AG10803 (cell line): ENCODE measurements around the gene EFHC1.
"Not testable (repeated sequence)": the region's sequence is repeated elsewhere in the genome, so short reads cannot be mapped to it uniquely, and the experiment has no call there.

Source experiments
- DNase-seq: peaks from one replicate; pipeline ENCODE4 v3.0.0; 2010; ENCODE audit warnings: low read depth
- H3K4me3 ChIP-seq: 2 replicates; pipeline ENCODE4 v1.5.1; 2011; ENCODE audit warnings: mild to moderate bottlenecking, low read length, control low read depth
- TF ChIP-seq, protein P1 (sequence below): conservative IDR thresholded peaks from 2 replicates; pipeline ENCODE4 v1.5.1; 2011; ENCODE audit warnings: mild to moderate bottlenecking, low read length, control low read depth, inconsistent platforms

The EFHC1 gene

DNA sequence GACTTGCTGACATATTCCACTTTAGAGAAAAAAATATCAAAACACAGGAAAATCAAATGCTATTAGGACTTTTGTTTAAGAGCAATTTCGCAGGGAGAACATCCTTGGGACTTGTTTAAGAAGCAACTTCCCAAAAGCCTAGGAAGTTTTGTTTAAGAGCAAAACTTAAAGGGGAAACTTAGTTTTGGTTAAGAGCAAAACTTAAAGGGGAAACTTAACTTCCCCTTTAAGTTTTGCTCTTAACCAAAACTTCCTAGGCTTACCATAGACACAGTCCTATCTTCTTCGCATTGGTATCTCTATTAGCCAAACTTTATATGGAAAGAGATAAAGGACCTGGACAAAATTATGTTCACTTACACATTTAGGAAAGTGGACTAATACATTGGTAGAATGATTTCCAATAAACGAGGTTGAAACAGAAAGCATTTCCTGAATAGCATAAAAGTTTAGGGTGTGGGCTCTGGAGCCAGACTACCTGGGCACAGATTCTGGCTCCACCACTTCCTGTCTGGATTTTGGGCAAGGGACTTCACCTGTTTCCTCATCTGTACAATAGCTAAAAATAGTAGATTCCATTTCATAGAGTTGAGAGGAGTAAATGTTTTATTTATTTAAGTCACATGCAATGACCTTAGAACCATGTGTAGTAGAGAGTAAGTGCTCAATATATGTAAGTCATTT lies 42.5 kb upstream of the EFHC1 start:
- TF ChIP-seq, protein P1, sequence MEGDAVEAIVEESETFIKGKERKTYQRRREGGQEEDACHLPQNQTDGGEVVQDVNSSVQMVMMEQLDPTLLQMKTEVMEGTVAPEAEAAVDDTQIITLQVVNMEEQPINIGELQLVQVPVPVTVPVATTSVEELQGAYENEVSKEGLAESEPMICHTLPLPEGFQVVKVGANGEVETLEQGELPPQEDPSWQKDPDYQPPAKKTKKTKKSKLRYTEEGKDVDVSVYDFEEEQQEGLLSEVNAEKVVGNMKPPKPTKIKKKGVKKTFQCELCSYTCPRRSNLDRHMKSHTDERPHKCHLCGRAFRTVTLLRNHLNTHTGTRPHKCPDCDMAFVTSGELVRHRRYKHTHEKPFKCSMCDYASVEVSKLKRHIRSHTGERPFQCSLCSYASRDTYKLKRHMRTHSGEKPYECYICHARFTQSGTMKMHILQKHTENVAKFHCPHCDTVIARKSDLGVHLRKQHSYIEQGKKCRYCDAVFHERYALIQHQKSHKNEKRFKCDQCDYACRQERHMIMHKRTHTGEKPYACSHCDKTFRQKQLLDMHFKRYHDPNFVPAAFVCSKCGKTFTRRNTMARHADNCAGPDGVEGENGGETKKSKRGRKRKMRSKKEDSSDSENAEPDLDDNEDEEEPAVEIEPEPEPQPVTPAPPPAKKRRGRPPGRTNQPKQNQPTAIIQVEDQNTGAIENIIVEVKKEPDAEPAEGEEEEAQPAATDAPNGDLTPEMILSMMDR, result no peak
- H3K4me3 ChIP-seq, result no peak overlapping the region
- no peak for DNase-seq

DNA sequence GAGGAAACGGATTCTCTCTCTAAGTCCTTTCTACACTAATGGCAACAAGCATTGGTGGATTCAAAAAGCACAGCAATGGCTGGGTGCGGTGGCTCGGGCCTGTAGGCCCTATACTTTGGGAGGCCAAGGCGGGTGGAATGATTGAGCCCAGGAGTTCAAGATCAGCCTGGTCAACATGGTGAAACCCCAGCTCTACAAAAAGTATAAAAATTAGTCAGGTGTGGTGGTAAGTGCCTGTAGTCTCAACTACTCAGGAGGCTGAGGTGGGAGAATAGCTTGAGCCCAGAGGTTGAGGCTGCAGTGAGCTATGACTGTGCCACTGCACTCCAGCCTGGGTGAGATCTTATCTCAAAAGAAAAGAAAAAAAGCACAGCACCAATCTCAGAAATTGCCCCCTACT lies 38.9 kb upstream of the EFHC1 start:
- H3K4me3 ChIP-seq, result no peak overlapping the region
- TF ChIP-seq, protein P1, result no peak
- no peak for DNase-seq

- no peak overlapping the region for H3K4me3 ChIP-seq
- no peak for DNase-seq
- TF ChIP-seq, protein P1, result no peak
These were observed 35.9 kb upstream of the EFHC1 start for GRCh38 chr6:52384145-52384766.

- TF ChIP-seq, protein P1, result no peak
- DNase-seq, result no peak
- no peak overlapping the region for H3K4me3 ChIP-seq
These were observed 35.1 kb upstream of the EFHC1 start for GRCh38 chr6:52385074-52385473.

- DNase-seq, H3K4me3 ChIP-seq: not testable (repeated sequence)
These were observed 32.0 kb upstream of the EFHC1 start for GRCh38 chr6:52388119-52388518.

- no peak for DNase-seq
- TF ChIP-seq, protein P1, result no peak
These were observed 31.4 kb upstream of the EFHC1 start for GRCh38 chr6:52388790-52389189.

DNA sequence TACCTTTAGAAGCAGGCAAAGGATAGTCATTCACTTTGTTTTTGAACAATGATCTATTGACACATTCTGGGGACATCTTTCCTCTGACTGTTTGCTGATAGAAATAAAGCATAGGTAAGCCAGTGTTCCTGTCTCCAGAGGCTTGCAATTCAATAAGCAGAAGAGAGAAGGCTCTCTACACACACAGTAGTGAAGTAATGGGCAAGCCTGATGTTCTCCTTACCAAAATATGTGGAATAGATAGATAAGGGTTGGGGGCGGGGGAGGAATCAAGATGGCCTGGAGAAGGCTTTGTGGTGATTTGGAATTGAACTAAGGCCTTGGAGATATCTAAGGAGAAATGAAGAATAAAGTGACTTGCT lies 30.9 kb upstream of the EFHC1 start:
- TF ChIP-seq, protein P1, result no peak

More at GRCh38 chr6:52388790-52389189, 31.4 kb upstream of the EFHC1 start:
- H3K4me3 ChIP-seq, result no peak overlapping the region

More for the DNA sequence above, 30.9 kb upstream of the EFHC1 start:
- DNase-seq, result no peak
- H3K4me3 ChIP-seq, result no peak overlapping the region
